ENCODE measurements around the gene IKZF5. TPM values are rescaled to one million over a fixed set of nuclear protein-coding genes. Genes with fewer than 3 reads are reported as not detected.
A peak's percentile ranks its signal among the peaks of the same experiment; 100 is the strongest.

IKZF5 gene
- total RNA-seq, 4 donors from 2014 or later = 8.7 to 10.5 (median 9.5) TPM

DNA sequence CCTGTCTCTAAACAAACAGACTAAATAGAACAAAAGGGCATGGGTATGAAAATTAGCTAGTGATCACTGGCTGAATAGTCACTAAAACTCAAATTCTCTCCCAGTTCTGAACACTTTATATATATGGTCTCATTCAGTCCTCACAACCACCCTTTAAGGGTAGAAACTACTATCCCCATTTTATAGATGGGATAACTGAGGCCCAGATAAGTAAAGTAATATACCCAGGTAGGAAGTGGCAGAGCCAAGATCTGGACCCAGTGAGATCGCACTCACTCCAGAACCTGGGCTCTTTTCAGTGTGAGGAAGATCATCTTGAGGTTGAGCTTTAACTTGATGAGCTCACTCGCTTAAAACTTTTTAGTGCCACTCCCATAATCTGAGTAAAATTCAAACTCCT lies 23.9 kb downstream of the IKZF5 start:
- intact Hi-C loops (cut with DNase I; ENCODE audit: low total_unique reads) = no loop called here
- H3K4me3 ChIP-seq (ENCODE audit: low read depth, poor library complexity, severe bottlenecking) = no peak overlapping the region
- 94 to 100% methylated on average over 2 of the region's 2 CpGs for WGBS, 2 donors
- DNase-seq (ENCODE audit: low spot score in 2 of 2) = no peak
- TF ChIP-seq CTCF (IDR thresholded peaks at IDR 0.05) = no peak
- TF ChIP-seq POLR2A (IDR thresholded peaks at IDR 0.05) = no peak

- DNase-seq (ENCODE audit: low spot score in 2 of 2) = no peak
- no peak for TF ChIP-seq POLR2A (IDR thresholded peaks at IDR 0.05)
- no peak for TF ChIP-seq CTCF (IDR thresholded peaks at IDR 0.05)
- H3K4me3 ChIP-seq (ENCODE audit: low read depth, poor library complexity, severe bottlenecking) = no peak overlapping the region
- intact Hi-C loops (cut with DNase I; ENCODE audit: low total_unique reads) = no loop called here
- WGBS, 2 donors = 97% methylated on average over 6 of the region's 6 CpGs
Measured at GRCh38 chr10:122983898-122984297, 24.7 kb downstream of the IKZF5 start.

DNA sequence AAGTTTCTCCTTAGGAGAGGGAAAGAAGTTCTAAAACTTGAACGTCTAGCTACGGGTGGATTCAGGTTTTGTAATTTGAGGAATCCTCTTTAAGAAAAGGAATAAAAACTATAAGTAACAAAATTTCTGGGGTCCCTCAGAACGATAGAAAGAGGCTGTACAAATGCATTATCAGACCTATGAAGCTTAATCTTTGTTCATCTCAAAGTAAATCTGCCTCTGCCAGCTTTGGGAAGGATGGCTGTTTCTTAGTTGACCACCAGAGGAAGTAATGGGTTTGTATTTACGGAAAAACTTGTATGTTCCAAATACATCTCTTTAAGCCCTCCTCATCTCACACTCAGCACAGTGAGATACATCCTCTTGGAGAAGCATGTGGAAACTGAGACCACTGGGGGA lies 27.5 kb downstream of the IKZF5 start:
- no peak overlapping the region for H3K4me3 ChIP-seq (ENCODE audit: low read depth, poor library complexity, severe bottlenecking)
- intact Hi-C loops (cut with DNase I; ENCODE audit: low total_unique reads) = no loop called here
- DNase-seq (ENCODE audit: low spot score in 2 of 2) = no peak
- 17 to 26% methylated on average over 4 of the region's 4 CpGs for WGBS, 2 donors
- no peak for TF ChIP-seq POLR2A (IDR thresholded peaks at IDR 0.05)
- no peak for TF ChIP-seq CTCF (IDR thresholded peaks at IDR 0.05)

GRCh38 chr10:122980209-122981065 lies 28.2 kb downstream of the IKZF5 start, which contains the start of gene PSTK:
Gene PSTK, plus strand, starts transcription at chr10:122980401. Its CDS starts 79 bp downstream, at chr10:122980480.
- no peak for TF ChIP-seq POLR2A (IDR thresholded peaks at IDR 0.05)
- TF ChIP-seq CTCF (IDR thresholded peaks at IDR 0.05) = peak in 1 of 3 donors; percentile 98
- peak within 1 kb of the TSS; percentile 39 for H3K4me3 ChIP-seq (ENCODE audit: low read depth, poor library complexity, severe bottlenecking)
- WGBS, 2 donors = 1 to 2% methylated on average over 32 to 55 of the region's 73 CpGs
- DNase-seq (ENCODE audit: low spot score in 2 of 2) = peak; percentile 83 to 97
- intact Hi-C loops (cut with DNase I; ENCODE audit: low total_unique reads) = no loop called here

- DNase-seq (ENCODE audit: low spot score in 2 of 2) = no peak
- intact Hi-C loops (cut with DNase I; ENCODE audit: low total_unique reads) = no loop called here
- WGBS, 2 donors = 51 to 72% methylated on average over 3 of the region's 3 CpGs
- H3K4me3 ChIP-seq (ENCODE audit: low read depth, poor library complexity, severe bottlenecking) = no peak overlapping the region
- no peak for TF ChIP-seq CTCF (IDR thresholded peaks at IDR 0.05)
- no peak for TF ChIP-seq POLR2A (IDR thresholded peaks at IDR 0.05)
Measured at GRCh38 chr10:122974543-122975064, 34.0 kb downstream of the IKZF5 start.

Measured in lower leg skin (tissue), 4 donors.